H54 (cell line): Measurements from ENCODE around the gene GPR15.
"Not testable (repeated sequence)": the region's sequence is repeated elsewhere in the genome, so short reads cannot be mapped to it uniquely, and the experiment has no call there.

Source experiments
- DNase-seq: peaks from one replicate; pipeline ENCODE4 v3.0.0; 2011; ENCODE audit warnings: low spot score, mixed read lengths; ENCODE audit not compliant: insufficient read length
- FAIRE-seq: peaks from 3 replicates; lab custom pipeline; 2011; peaks lifted over from hg19 to GRCh38; lab: Jason Lieb, UNC
- POLR2A ChIP-seq: IDR thresholded peaks from 2 replicates; pipeline ENCODE4 v1.6.1; 2011; ENCODE audit warnings: low read depth, mild to moderate bottlenecking, low read length

The GPR15 gene

GRCh38 chr3:98557324-98558010 is 25.7 kb downstream of the GPR15 start:
- no peak for TF ChIP-seq POLR2A
- no peak for DNase-seq
- no peak for FAIRE-seq

GRCh38 chr3:98558100-98558827 is 26.5 kb downstream of the GPR15 start:
- DNase-seq: no peak
- no peak for TF ChIP-seq POLR2A
- FAIRE-seq: no peak

GRCh38 chr3:98559769-98560168 is 28.0 kb downstream of the GPR15 start:
- not testable (repeated sequence) for DNase-seq, FAIRE-seq

GRCh38 chr3:98560911-98561310 is 29.1 kb downstream of the GPR15 start:
- FAIRE-seq: no peak
- TF ChIP-seq POLR2A: no peak

GRCh38 chr3:98561727-98562521 is 30.1 kb downstream of the GPR15 start:
- TF ChIP-seq POLR2A: no peak
- FAIRE-seq: no peak

More at GRCh38 chr3:98560911-98561310, 29.1 kb downstream of the GPR15 start:
- DNase-seq: no peak

GRCh38 chr3:98563661-98564281 is 32.0 kb downstream of the GPR15 start:
- DNase-seq (no peak), FAIRE-seq (peak; percentile 90)
- no peak for TF ChIP-seq POLR2A

More at GRCh38 chr3:98561727-98562521, 30.1 kb downstream of the GPR15 start:
- no peak for DNase-seq

GRCh38 chr3:98564282-98565005 is 32.7 kb downstream of the GPR15 start:
- TF ChIP-seq POLR2A: no peak
- DNase-seq (no peak), FAIRE-seq (no peak)

GRCh38 chr3:98565237-98565643 is 33.5 kb downstream of the GPR15 start:
- no peak for TF ChIP-seq POLR2A
- FAIRE-seq: no peak
- no peak for DNase-seq

- no peak for TF ChIP-seq POLR2A
- FAIRE-seq (no peak), DNase-seq (no peak)
Measured at GRCh38 chr3:98565843-98566242, 34.1 kb downstream of the GPR15 start.

- TF ChIP-seq POLR2A: no peak
- no peak for DNase-seq
- FAIRE-seq: no peak
Measured at GRCh38 chr3:98567666-98568270, 36.0 kb downstream of the GPR15 start.

GRCh38 chr3:98568402-98568801 is 36.6 kb downstream of the GPR15 start:
- FAIRE-seq (no peak), DNase-seq (no peak)
- no peak for TF ChIP-seq POLR2A

- no peak for TF ChIP-seq POLR2A
- FAIRE-seq: peak; percentile 41
- no peak for DNase-seq
Measured at GRCh38 chr3:98573181-98573728, 41.5 kb downstream of the GPR15 start.
